NCI-H187 (cell line): ENCODE measurements around the gene CFD.
"Not testable (repeated sequence)": the region's sequence is repeated elsewhere in the genome, so short reads cannot be mapped to it uniquely, and the experiment has no call there.

ENCODE experiments used
- DNase-seq, 2 experiments: peaks; one replicate each; lab custom pipeline; 2025; lab: John Stamatoyannopoulos, UW

The CFD gene

GRCh38 chr19:852136-853013, 7.1 kb upstream of the CFD start, which contains the start of gene ELANE:
Gene ELANE (plus strand): TSS chr19:852303. CDS start chr19:852329, 26 bp downstream.
- no peak for DNase-seq

GRCh38 chr19:853014-853585, 6.4 kb upstream of the CFD start:
- DNase-seq: no peak

- DNase-seq: not testable (repeated sequence)
Measured at GRCh38 chr19:853614-854220, 5.7 kb upstream of the CFD start.

DNA sequence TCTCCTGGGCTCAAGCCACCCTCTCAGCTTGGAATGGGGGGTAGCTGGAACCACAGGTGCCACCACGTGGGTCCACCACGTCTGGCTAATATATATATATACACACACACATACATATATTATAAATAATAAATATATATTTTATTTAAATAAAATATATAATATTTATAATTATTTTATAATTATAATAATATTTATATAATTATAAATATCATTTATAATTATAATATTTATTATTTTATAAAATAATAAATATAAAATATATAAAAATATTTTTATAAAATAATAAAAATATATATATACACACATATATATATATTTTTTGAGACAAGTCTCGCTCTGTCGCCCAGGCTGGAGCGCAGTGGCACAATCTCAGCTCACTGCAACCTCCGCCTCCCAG, 4.9 kb upstream of the CFD start:
- DNase-seq: no peak

DNA sequence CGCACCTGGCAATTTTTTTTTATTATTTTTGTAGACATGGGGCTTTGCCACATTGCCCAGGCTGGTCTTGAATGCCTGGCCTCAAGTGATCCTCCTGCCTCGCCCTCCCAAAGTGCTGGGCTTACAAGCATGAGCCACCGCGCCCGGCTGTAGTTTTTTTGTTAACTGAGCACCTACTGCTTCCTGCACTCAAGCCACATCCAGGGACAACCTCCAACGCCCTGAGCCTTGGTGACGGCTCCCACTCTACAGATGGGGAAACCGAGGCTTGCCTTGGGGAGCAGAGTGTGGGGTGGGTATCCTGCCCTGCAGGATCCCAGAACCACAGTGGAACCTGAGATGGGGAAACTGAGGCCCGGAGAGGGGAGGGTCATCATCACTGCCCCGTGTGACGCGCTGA, 4.3 kb upstream of the CFD start:
- no peak for DNase-seq

DNA sequence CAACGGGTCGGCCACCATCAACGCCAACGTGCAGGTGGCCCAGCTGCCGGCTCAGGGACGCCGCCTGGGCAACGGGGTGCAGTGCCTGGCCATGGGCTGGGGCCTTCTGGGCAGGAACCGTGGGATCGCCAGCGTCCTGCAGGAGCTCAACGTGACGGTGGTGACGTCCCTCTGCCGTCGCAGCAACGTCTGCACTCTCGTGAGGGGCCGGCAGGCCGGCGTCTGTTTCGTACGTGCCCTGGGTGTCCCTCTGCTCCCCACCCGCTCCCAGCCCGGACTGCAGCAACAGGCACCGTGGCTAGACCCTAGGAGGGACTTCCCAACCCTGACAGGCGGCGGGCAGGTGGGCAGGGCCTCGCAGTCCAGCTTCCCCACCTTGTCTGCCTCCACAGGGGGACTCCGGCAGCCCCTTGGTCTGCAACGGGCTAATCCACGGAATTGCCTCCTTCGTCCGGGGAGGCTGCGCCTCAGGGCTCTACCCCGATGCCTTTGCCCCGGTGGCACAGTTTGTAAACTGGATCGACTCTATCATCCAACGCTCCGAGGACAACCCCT, 3.8 kb upstream of the CFD start:
- DNase-seq: no peak

GRCh38 chr19:858284-858683, 1.2 kb upstream of the CFD start:
- DNase-seq: no peak

DNA sequence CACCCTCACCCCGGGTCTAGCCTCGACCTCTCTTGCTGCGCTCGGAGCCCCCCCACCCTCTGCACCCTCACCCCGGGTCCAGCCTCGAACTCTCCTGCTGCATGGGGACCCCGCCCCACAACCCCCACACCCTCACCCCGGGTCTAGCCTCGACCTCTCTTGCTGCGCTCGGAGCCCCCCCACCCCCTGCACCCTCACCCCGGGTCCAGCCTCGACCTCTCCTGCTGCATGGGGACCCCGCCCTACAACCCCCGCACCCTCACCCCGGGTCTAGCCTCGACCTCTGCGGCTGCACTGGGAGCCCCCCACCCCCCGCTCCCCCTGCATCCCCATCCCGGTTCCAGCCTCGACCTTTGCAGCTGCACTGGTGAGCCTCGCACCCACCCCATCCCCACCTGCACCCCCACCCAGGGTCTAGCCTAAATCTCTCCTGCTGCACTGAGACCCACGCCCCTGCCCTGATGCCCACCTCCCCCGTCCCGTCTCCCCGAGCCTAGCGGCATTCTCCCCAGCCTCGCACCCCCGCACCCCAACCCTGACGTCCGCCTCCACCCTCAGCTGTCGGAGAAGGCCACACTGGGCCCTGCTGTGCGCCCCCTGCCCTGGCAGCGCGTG, 1.8 kb downstream of the CFD start:
- no peak for DNase-seq

GRCh38 chr19:861756-862580, 2.5 kb downstream of the CFD start:
- peak; percentile 38 to 72 for DNase-seq

DNA sequence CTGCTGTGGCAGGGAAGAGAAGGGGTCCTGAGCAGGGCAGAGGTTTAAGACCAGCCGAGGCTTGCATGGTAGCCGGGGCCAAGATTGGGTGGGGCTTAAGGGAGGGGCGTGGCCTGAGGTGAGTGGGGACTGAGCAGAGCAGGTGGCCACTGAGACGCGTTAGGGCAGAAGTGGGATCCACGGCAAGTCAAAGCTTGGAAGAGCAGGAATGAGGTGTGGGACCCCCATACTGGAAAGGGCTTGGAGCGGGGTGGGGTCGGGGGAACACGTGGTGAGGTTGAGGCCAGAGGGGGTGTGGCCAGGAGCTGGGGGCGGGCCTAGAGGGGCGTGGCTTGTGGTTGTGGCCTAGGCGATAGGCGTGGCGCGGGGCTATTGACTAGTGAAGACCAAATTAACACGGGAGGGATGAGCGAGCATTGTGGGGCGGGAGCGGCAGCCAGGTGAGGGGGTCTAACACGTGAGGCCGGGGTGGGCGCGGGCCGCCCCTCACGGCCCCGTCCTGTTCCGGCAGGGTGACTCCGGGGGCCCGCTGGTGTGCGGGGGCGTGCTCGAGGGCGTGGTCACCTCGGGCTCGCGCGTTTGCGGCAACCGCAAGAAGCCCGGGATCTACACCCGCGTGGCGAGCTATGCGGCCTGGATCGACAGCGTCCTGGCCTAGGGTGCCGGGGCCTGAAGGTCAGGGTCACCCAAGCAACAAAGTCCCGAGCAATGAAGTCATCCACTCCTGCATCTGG, 3.3 kb downstream of the CFD start:
- peak; percentile 24 to 45 for DNase-seq

GRCh38 chr19:863315-863620, 3.8 kb downstream of the CFD start:
- no peak for DNase-seq

- no peak for DNase-seq
Measured at GRCh38 chr19:866769-867300, 7.4 kb downstream of the CFD start.

- no peak for DNase-seq
Measured at GRCh38 chr19:867301-867793, 7.9 kb downstream of the CFD start.

- no peak for DNase-seq
Measured at GRCh38 chr19:867855-868457, 8.5 kb downstream of the CFD start.

DNA sequence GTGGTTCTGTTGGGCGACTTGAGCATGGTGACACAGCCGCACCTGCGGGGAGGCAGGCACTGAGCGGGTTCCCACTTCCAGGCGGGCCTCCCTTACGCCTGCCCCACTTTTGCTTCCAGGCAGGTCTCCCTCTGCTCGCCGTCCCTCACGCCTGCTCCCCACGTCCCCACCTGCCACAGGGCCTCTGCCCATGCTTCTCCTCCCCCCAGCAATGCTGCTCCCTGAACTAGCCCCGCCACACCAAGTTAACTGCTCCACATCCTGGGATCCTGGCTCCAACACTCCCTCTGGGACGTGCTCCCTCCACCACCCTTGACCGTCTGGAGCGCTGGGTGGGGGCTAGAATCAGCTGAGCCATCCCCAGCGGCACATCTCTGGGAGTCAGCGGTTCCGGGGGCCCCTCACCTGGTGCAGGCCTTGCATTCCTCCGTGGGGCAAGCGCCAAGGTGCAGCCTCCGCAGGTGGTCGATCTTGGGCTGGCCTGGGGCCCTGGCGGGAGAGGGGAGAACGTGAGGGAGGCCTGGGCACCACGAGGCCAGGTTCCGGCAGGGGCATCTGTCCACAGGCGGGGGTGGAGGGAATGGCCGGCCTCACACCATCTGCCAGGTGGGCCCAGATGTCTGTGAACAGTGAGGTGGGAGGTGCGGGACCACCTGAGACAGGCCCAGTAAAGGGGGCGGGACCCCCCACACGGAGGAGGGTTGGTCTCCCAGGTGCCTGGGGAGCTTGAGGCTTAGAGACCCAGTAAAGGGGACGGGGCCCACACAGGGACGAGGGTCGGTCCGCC, 9.2 kb downstream of the CFD start:
- no peak for DNase-seq

GRCh38 chr19:869245-870177, 10.0 kb downstream of the CFD start:
- DNase-seq: no peak

DNA sequence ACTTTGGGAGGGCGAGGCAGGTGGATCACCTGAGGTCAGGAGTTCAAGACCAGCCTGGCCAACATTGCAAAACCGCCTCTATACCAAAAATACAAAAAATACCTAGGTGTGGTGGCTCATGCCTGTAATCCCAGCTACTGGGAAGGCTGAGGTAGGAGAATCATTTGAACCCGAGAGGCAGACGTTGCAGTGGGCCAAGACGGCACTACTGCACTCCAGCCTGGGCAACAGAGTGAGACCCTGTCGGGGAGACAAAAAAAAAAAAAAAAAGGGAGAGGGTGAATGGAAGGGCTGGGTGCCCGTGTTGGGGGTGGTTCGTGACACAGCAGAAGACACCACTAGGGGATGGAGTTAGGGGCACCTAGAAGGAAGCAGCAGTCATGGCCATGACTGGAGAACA, 10.8 kb downstream of the CFD start:
- no peak for DNase-seq

DNA sequence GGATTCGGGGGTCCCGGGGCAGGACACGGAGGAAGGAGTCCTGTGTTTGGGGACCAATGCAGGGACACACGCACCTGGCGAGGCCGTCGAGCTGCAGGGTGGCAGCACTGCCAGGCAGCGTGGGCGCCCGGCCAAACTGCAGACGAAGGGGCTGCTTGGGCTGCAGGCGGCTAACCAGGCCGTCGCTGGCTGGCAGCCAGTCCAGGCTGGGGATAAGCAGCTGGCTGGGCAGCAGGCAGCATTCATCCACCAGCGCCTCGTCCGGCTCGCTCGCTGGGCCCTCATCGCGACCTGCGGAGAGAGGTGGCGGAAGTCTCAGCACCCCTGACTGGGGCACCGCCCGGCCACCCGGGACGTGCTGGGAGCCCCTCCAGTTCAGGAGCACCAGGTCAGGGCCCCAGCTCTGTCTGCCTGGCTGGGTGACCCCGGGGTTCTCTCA, 11.5 kb downstream of the CFD start:
- DNase-seq: no peak
